Activated CD8-positive, alpha-beta memory T cell treated with anti-CD3 and anti-CD28 coated beads for 36 hours (primary cell): ENCODE results near the gene DDX54. TPM values are rescaled to one million over a fixed set of nuclear protein-coding genes. Genes with fewer than 3 reads are reported as not detected.
"Not testable (repeated sequence)": the region's sequence is repeated elsewhere in the genome, so short reads cannot be mapped to it uniquely, and the experiment has no call there.

Source experiments
- CTCF ChIA-PET: fragments of 350-600 bp; sonication (Branson Sonifier 250); formaldehyde crosslinking; loops from one replicate; lab custom pipeline; 2021; ENCODE audit warnings: antibody characterized with exemption; lab: Charles Lee
- POLR2A ChIA-PET: fragments of 350-600 bp; sonication (Branson Sonifier 250); formaldehyde crosslinking; loops from one replicate; lab custom pipeline; 2021; ENCODE audit warnings: antibody characterized with exemption; lab: Charles Lee
- total RNA-seq, 2 experiments: library from RNA; stranded (reverse); gene quantifications; one replicate each; pipeline ENCODE4 v1.2.3, GENCODE V29; 2021

DDX54 gene
- total RNA-seq, 2 experiments from 2014 or later, result 120 to 128 TPM

- CTCF ChIA-PET, result interaction anchor here (0.6 to 1.8 kb wide), 2 partner anchors 10 to 27 kb away, joined by 3 to 5 read pairs; no protein-coding TSS in a partner anchor
- POLR2A ChIA-PET, result interaction anchor here (0.6 to 2.7 kb wide), 5 partner anchors 9 to 1617 kb away, joined by 3 to 13 read pairs (median 4); partner anchors contain the start of genes DDX54 and RITA1
Measured at GRCh38 chr12:113222730-113223531, 37.7 kb upstream of the DDX54 start.

DNA sequence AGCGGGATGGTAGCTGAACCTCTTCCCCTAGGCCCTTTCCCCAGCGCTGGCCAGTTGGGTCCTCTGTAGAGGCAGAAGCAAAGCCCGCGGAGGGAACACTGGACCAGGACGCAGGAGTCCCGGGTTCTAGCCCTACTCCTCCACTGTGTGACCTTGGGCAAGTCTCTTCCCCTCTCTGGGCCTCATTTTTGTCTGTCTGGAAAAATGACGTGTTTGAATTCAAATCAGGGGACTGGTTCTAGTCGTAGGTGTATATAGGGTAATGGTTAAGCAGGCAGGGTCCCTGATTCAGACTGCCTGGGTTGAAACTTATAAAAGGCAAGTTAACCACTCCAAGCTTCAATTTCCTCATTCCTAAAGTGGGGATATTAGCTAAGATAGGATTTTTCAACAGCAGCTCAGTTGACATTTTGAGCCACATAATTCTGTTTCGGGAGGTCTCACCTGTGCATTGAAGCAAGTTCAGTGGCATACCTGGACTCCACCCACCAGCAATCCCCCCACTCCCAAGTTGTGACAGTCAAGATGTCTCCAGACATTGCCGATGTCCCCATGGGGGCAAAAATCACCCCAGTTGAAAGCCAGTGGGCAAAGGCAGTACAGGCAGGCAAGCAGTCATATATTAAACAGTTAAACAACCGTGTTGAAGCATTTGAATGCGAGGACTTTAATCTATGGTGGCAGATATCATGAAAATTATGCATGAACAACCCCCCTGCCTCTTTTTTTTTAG lies 36.9 kb upstream of the DDX54 start:
- CTCF ChIA-PET, result interaction anchor here (0.6 to 1.8 kb wide), 3 partner anchors 10 to 26 kb away, joined by 3 to 5 read pairs (median 3); no protein-coding TSS in a partner anchor
- POLR2A ChIA-PET, result interaction anchor here (0.6 to 2.7 kb wide), 10 partner anchors 11 to 1618 kb away, joined by 3 to 13 read pairs (median 4); partner anchors contain the start of genes DDX54, RITA1 and SLC8B1

- CTCF ChIA-PET, result interaction anchor here (1.0 to 1.8 kb wide), 2 partner anchors 10 to 11 kb away, joined by 3 to 5 read pairs; no protein-coding TSS in a partner anchor
- POLR2A ChIA-PET, result interaction anchor here (0.5 to 2.7 kb wide), 8 partner anchors 12 to 199 kb away, joined by 3 to 13 read pairs (median 4); partner anchors contain the start of genes DDX54, RITA1 and SLC8B1
Measured at GRCh38 chr12:113221181-113221996, 36.1 kb upstream of the DDX54 start, which contains the start of gene TPCN1. Gene TPCN1 (plus strand): TSS chr12:113221464. CDS start chr12:113226853, 5,389 bp downstream.

DNA sequence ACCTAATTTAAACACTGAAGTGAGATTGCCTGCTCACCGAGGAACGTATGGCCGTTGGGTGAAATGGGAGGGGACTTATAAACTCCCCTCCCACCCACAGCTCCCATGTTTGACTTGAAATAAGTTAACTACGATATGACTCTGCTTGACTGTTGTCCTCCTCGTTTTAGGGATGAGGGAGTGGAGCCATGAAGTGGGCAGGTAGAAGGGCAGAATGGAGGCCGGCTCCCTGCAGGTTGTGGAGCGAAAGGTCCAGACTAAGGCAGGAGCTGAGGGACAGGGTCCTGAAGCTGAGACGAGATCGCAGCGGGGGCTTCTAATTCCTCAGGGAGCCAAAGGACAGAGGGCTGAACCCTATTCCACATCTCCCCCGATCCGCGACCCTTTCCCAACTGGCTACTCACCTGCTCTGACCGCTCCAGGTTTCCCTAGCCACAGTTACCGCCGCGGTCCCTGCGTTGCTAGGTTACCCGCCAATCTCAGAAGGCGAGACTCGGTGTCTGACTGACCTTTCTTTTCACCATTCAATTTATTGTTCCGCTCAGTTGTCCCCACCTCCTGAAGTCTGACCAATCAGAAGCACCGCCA lies 35.4 kb upstream of the DDX54 start:
- CTCF ChIA-PET, result no interaction called here
- POLR2A ChIA-PET, result interaction anchor here (0.5 to 2.7 kb wide), 3 partner anchors 23 to 38 kb away, joined by 5 to 13 read pairs (median 5); partner anchors contain the start of genes DDX54 and RITA1

- ChIA-PET POLR2A (no interaction called here), CTCF (no interaction called here)
Measured at GRCh38 chr12:113216027-113216426, 30.7 kb upstream of the DDX54 start.

DNA sequence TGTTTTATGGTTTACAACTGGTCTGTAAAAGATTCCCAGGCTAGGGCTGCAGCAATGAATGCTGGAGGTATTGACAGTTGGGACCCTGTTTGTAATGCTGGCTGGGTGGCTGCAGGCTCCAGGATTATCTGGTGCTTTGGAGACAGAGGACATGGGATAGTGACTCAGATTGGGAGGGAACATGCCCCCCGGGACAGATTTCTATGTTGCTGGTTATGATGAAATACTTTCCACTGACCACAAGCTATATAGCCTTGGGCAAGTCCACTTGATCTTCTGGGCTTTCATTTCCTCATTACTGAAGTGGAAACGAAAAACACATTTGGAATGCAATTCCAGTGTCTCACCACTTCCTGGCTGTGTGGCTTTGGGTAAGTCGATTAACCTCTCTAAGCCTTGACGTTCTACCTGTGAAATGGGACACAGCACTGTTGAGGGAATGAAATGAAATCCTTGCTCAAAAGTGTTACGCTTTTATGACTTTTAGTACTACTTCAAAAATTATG lies 29.7 kb upstream of the DDX54 start:
- POLR2A ChIA-PET, result no interaction called here
- CTCF ChIA-PET, result no interaction called here

- POLR2A ChIA-PET, result no interaction called here
- CTCF ChIA-PET, result interaction anchor here (1.1 kb wide), 2 partner anchors 25 to 37 kb away, joined by 3 read pairs; no protein-coding TSS in a partner anchor
Measured at GRCh38 chr12:113211160-113211559, 25.9 kb upstream of the DDX54 start.

GRCh38 chr12:113208041-113208934 lies 23.0 kb upstream of the DDX54 start:
- ChIA-PET CTCF (interaction anchor here (0.7 to 1.1 kb wide), 3 partner anchors 11 to 23 kb away, joined by 3 to 10 read pairs (median 4); partner anchors contain the start of genes DDX54 and RITA1), POLR2A (interaction anchor here (0.5 to 1.7 kb wide), 9 partner anchors 11 to 230 kb away, joined by 3 to 8 read pairs (median 3); partner anchors contain the start of genes DDX54 and RITA1)

GRCh38 chr12:113207613-113208040 lies 22.3 kb upstream of the DDX54 start:
- ChIA-PET CTCF (interaction anchor here (0.7 to 1.1 kb wide), 3 partner anchors 10 to 22 kb away, joined by 3 to 10 read pairs (median 4); partner anchors contain the start of genes DDX54 and RITA1), POLR2A (interaction anchor here (0.7 to 1.7 kb wide), 7 partner anchors 10 to 230 kb away, joined by 3 to 8 read pairs (median 3); partner anchors contain the start of genes DDX54 and RITA1)

GRCh38 chr12:113206802-113207201 lies 21.5 kb upstream of the DDX54 start:
- POLR2A ChIA-PET, CTCF ChIA-PET: not testable (repeated sequence)

DNA sequence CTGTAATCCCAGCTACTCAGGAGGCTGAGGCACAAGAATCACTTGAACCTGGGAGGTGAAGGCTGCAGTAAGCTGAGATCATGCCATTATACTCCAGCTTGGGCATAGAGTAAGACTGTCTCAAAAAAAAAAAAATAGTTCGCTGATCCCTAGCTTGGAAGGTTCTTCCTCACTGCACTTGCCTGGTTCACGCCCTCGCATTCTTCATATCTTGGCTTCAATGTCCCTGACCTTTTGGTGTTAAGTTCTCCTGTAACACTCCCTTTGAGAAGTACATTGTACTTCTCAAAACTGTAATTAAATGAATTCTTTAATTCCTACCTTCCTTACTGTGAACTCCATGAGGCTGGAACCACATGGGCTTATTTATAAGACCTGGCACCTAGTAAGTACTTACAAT lies 19.5 kb upstream of the DDX54 start:
- CTCF ChIA-PET, result interaction anchor here (0.6 to 1.0 kb wide), 2 partner anchors 45 to 106 kb away, joined by 3 to 4 read pairs; no protein-coding TSS in a partner anchor

GRCh38 chr12:113203852-113204760 lies 18.8 kb upstream of the DDX54 start:
- ChIA-PET POLR2A (no interaction called here), CTCF (interaction anchor here (0.6 kb wide), 1 partner anchor 45 kb away, joined by 3 read pairs; no protein-coding TSS in a partner anchor)

More for the DNA sequence above, 19.5 kb upstream of the DDX54 start:
- POLR2A ChIA-PET, result no interaction called here

DNA sequence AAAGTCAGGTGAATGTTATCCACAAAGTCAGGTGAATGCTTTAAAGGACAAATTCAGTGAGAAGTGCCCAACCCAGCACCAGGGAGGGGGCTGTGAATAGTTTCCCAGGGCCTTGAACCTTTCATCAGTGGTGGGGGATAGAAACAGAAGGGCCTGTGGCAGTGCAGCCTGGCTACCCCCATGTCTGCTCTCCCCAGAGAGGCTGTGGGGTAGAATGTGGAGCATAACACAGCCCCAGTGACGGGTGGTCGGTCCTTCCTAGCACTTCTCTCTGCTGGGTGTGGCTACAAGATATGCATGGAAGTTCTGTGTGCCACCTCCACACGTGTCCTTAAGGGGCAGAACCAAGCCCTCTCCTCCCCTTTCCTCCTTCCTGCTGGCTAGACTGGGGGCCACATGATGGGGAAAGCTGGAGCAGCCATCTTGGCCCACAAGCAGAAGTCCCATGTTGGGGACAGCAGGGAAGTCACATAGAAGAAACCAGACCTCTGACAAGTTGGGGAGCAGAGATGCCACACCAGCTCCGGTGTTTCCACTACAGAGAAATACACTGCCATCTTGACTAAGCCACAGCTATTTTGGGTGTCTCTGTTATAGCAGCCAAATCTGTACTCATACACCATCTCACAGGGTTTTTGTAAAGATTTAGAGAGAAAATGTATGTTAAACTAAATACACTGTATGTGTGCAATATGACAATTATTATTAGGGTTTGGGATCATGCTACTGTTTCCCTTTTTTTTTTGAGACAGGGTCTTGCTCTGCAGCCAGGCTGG lies 17.2 kb upstream of the DDX54 start:
- CTCF ChIA-PET, result no interaction called here
- POLR2A ChIA-PET, result no interaction called here
